SK-N-MC (cell line): ENCODE measurements around the gene CCNG2.
A peak's percentile ranks its signal among the peaks of the same experiment; 100 is the strongest.

ENCODE experiments used
- DNase-seq: peaks from one replicate; pipeline ENCODE4 v3.0.0-alpha.2; 2011; ENCODE audit warnings: low read depth, low spot score
- H3K27ac ChIP-seq: fragments of 200-600 bp; sonication (generic); 2 replicates; pipeline ENCODE4 v1.5.1; 2016; ENCODE audit warnings: mixed run types
- H3K36me3 ChIP-seq: fragments of 200-600 bp; sonication (generic); 2 replicates; pipeline ENCODE4 v1.6.1; 2017; ENCODE audit warnings: antibody characterized with exemption, low read length, mixed read lengths; ENCODE audit not compliant: insufficient read depth
- H3K4me3 ChIP-seq: fragments of 200-600 bp; sonication (generic); 2 replicates; pipeline ENCODE4 v1.5.1; 2016
- H3K9ac ChIP-seq: fragments of 200-600 bp; sonication (generic); 2 replicates; pipeline ENCODE4 v1.8.0; 2017; ENCODE audit warnings: mixed run types, mixed read lengths; ENCODE audit not compliant: insufficient read length
- H3K9me3 ChIP-seq: fragments of 200-600 bp; sonication (generic); 2 replicates; pipeline ENCODE4 v1.6.1; 2017; ENCODE audit warnings: low read depth, mild to moderate bottlenecking, antibody characterized with exemption, low read length, moderate library complexity, mixed read lengths
- EZH2 ChIP-seq: fragments of 200-600 bp; sonication (generic); IDR thresholded peaks from one replicate; pipeline ENCODE4 v1.6.1; 2017; ENCODE audit warnings: antibody characterized with exemption
- FOXP2 ChIP-seq: optimal IDR thresholded peaks from 2 replicates; pipeline ENCODE3; 2011; ENCODE audit warnings: mild to moderate bottlenecking, moderate library complexity; ENCODE audit not compliant: insufficient read depth; ENCODE audit errors: extremely low read length, control extremely low read depth
- POLR2AphosphoS5 ChIP-seq: IDR thresholded peaks from 2 replicates; pipeline ENCODE4 v1.6.1; 2012; ENCODE audit warnings: mild to moderate bottlenecking, low read depth, low read length, borderline replicate concordance

Gene CCNG2, protein sequence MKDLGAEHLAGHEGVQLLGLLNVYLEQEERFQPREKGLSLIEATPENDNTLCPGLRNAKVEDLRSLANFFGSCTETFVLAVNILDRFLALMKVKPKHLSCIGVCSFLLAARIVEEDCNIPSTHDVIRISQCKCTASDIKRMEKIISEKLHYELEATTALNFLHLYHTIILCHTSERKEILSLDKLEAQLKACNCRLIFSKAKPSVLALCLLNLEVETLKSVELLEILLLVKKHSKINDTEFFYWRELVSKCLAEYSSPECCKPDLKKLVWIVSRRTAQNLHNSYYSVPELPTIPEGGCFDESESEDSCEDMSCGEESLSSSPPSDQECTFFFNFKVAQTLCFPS

GRCh38 chr4:77156912-77157858 is at the start of gene CCNG2:
Gene CCNG2, plus strand, starts transcription at chr4:77157207. Its CDS starts 1,326 bp downstream, at chr4:77158533.
- Histone ChIP-seq H3K4me3 (peak within 1 kb of the TSS; percentile 94), H3K9me3 (no peaks in the 10 kb centered on the region), H3K36me3 (peaks cover 30% of the 10 kb centered on the region), H3K27ac (peak within 1 kb of the TSS; percentile 99), H3K9ac (peak within 1 kb of the TSS; percentile 97)
- no peak for TF ChIP-seq EZH2
- TF ChIP-seq POLR2AphosphoS5, result peak; percentile 41
- peak; percentile 53 for TF ChIP-seq FOXP2
- no peak for DNase-seq

GRCh38 chr4:77110730-77111129 is 46.3 kb upstream of the CCNG2 start:
- no peak for DNase-seq
- TF ChIP-seq FOXP2 (no peak), POLR2AphosphoS5 (no peak), EZH2 (no peak)
- Histone ChIP-seq H3K9ac (no peak overlapping the region), H3K4me3 (no peak overlapping the region), H3K27ac (no peak overlapping the region), H3K36me3 (no peaks in the 10 kb centered on the region), H3K9me3 (no peaks in the 10 kb centered on the region)

DNA sequence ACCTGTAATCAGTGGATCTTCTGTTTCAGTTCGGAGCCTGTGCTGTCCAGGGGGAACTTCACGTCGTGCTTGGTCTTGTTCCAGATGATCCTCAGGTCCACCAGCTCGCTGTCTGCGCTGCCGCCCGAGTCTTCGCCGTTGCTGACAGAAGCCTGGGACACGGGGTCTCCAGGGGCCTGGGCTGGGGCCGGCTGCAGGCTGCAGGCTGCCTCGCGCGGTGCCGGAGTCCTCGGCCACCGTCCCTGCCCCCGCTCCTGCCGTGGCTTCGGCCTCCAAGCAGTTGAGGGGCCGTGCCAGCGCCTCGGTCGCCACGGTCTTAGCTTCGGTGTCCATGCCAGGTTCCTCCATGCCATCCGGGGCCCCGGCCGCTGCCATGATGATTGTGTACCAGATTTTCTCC is 43.9 kb upstream of the CCNG2 start:
- H3K9ac ChIP-seq, result no peak overlapping the region
- DNase-seq, result no peak

GRCh38 chr4:77117721-77118120 is 39.3 kb upstream of the CCNG2 start:
- TF ChIP-seq POLR2AphosphoS5 (no peak), EZH2 (no peak), FOXP2 (no peak)

More for the DNA sequence above, 43.9 kb upstream of the CCNG2 start:
- no peaks in the 10 kb centered on the region for H3K36me3 ChIP-seq
- H3K9me3 ChIP-seq, result no peaks in the 10 kb centered on the region
- H3K27ac ChIP-seq, result no peak overlapping the region
- no peak overlapping the region for H3K4me3 ChIP-seq
- TF ChIP-seq FOXP2, result no peak
- TF ChIP-seq EZH2, result no peak
- no peak for TF ChIP-seq POLR2AphosphoS5

GRCh38 chr4:77120886-77121508 is 36.0 kb upstream of the CCNG2 start:
- no peak for TF ChIP-seq POLR2AphosphoS5
- TF ChIP-seq EZH2, result no peak
- TF ChIP-seq FOXP2, result no peak
- DNase-seq, result no peak
- Histone ChIP-seq H3K36me3 (no peaks in the 10 kb centered on the region), H3K27ac (no peak overlapping the region), H3K9me3 (no peaks in the 10 kb centered on the region), H3K9ac (no peak overlapping the region), H3K4me3 (no peak overlapping the region)

More at GRCh38 chr4:77117721-77118120, 39.3 kb upstream of the CCNG2 start:
- Histone ChIP-seq H3K4me3 (no peak overlapping the region), H3K36me3 (no peaks in the 10 kb centered on the region), H3K9me3 (no peaks in the 10 kb centered on the region), H3K27ac (no peak overlapping the region), H3K9ac (no peak overlapping the region)
- DNase-seq, result no peak

- Histone ChIP-seq H3K9me3 (no peaks in the 10 kb centered on the region), H3K27ac (no peak overlapping the region), H3K36me3 (no peaks in the 10 kb centered on the region), H3K9ac (no peak overlapping the region), H3K4me3 (no peak overlapping the region)
- no peak for DNase-seq
- TF ChIP-seq EZH2 (no peak), FOXP2 (no peak), POLR2AphosphoS5 (no peak)
Measured at GRCh38 chr4:77121736-77122240, 35.2 kb upstream of the CCNG2 start.

GRCh38 chr4:77122656-77123055 is 34.4 kb upstream of the CCNG2 start:
- H3K27ac ChIP-seq, result no peak overlapping the region
- TF ChIP-seq POLR2AphosphoS5 (no peak), FOXP2 (no peak), EZH2 (no peak)
- no peak overlapping the region for H3K4me3 ChIP-seq
- no peak for DNase-seq
- no peaks in the 10 kb centered on the region for H3K36me3 ChIP-seq
- no peak overlapping the region for H3K9ac ChIP-seq
- H3K9me3 ChIP-seq, result no peaks in the 10 kb centered on the region

- Histone ChIP-seq H3K36me3 (no peaks in the 10 kb centered on the region), H3K4me3 (no peak overlapping the region), H3K9ac (no peak overlapping the region), H3K27ac (no peak overlapping the region), H3K9me3 (no peaks in the 10 kb centered on the region)
- TF ChIP-seq EZH2 (no peak), POLR2AphosphoS5 (no peak), FOXP2 (no peak)
- DNase-seq, result no peak
Measured at GRCh38 chr4:77123411-77123810, 33.6 kb upstream of the CCNG2 start.
